HCT116 (cell line): ENCODE results near the gene U2AF2. TPM values are rescaled to one million over a fixed set of nuclear protein-coding genes. Genes with fewer than 3 reads are reported as not detected.
"Not testable (repeated sequence)": the region's sequence is repeated elsewhere in the genome, so short reads cannot be mapped to it uniquely, and the experiment has no call there.

Source experiments
- ATAC-seq: fragments of 200-7000 bp; cut with Tn5 transposase; 2 replicates; pipeline ENCODE4 v1.9.1; 2020; ENCODE audit warnings: mild to moderate bottlenecking, moderate library complexity
- BruUV-seq: library from RNA; stranded (reverse); fragments of 400-500 nt; replicated peaks from 2 replicates; lab custom pipeline; 2021; lab: Mats Ljungman, UMichigan
- CTCF ChIA-PET: fragments of 300-600 bp; sonication (Branson Sonifier 250); formaldehyde crosslinking; loops from one replicate; lab custom pipeline; 2021; ENCODE audit warnings: antibody characterized with exemption; lab: Charles Lee
- POLR2A ChIA-PET: fragments of 300-600, 350-600 bp; sonication (Branson Sonifier 250); formaldehyde crosslinking; loops from one replicate; lab custom pipeline; 2021; ENCODE audit warnings: antibody characterized with exemption; lab: Charles Lee
- RAD21 ChIA-PET, 2 experiments: fragments of 300-600 bp; sonication (Branson Sonifier 250); formaldehyde crosslinking; loops; one replicate each; lab custom pipeline; 2023; ENCODE audit warnings: low total read pairs in 2 of 2; ENCODE audit not compliant: uncharacterized antibody in 2 of 2, unreplicated experiment in 2 of 2, low non-redundant PET in 1 of 2; lab: Charles Lee
- DNase-seq: peaks from one replicate; pipeline ENCODE4 v3.0.0-alpha.2; 2010; ENCODE audit warnings: low read depth, low spot score
- H2AFZ ChIP-seq: fragments of 200-600 bp; shearing (Covaris generic), sonication (generic); 2 replicates; pipeline ENCODE4 v1.6.1; 2017; ENCODE audit warnings: low read depth, mixed run types, mixed read lengths, antibody characterized with exemption, low read length; ENCODE audit not compliant: poor library complexity, severe bottlenecking
- H3K27ac ChIP-seq: 2 replicates; pipeline ENCODE4 v1.5.1; 2012; ENCODE audit warnings: low read depth, low read length
- H3K27me3 ChIP-seq: fragments of 200-600 bp; sonication (generic); 2 replicates; pipeline ENCODE4 v1.6.1; 2016; ENCODE audit warnings: mixed run types, low read length, mixed read lengths; ENCODE audit not compliant: insufficient read depth
- H3K36me3 ChIP-seq, 2 experiments: fragments of 200-500 bp in 1 of 2; fragments of 200-600 bp in 1 of 2; sonication (Bioruptor generic) in 1 of 2; sonication (generic) in 1 of 2; 2 replicates each; pipeline versions ENCODE4 v1.5.1 to v1.6.1; 2014 to 2016; ENCODE audit warnings: low read length in 2 of 2, inconsistent platforms in 1 of 2, mixed read lengths in 1 of 2, mixed run types in 1 of 2; ENCODE audit not compliant: insufficient read depth in 2 of 2, control insufficient read depth in 1 of 2
- H3K4me1 ChIP-seq, 2 experiments: fragments of 200-600 bp in 1 of 2; sonication (generic) in 1 of 2; 2 replicates each; pipeline versions ENCODE4 v1.5.1 to v1.6.1; 2012 to 2017; ENCODE audit warnings: low read length in 2 of 2, inconsistent platforms in 1 of 2, mild to moderate bottlenecking in 1 of 2, mixed read lengths in 1 of 2, mixed run types in 1 of 2, moderate library complexity in 1 of 2; ENCODE audit not compliant: insufficient read depth in 2 of 2, control insufficient read depth in 1 of 2
- H3K4me2 ChIP-seq: fragments of 200-600 bp; sonication (generic); 2 replicates; pipeline ENCODE4 v1.6.1; 2017; ENCODE audit warnings: mixed run types, low read length, mixed read lengths
- H3K4me3 ChIP-seq, 2 experiments: fragments of 200-600 bp in 1 of 2; sonication (generic) in 1 of 2; replicated peaks in 1 of 2; 2 replicates each; pipeline ENCODE4 v1.5.1; 2011 to 2016; ENCODE audit warnings: low read length in 2 of 2, control low read depth in 1 of 2, low read depth in 1 of 2, mild to moderate bottlenecking in 1 of 2, mixed read lengths in 1 of 2, mixed run types in 1 of 2
- H3K79me2 ChIP-seq: fragments of 200-600 bp; sonication (generic); 2 replicates; pipeline ENCODE4 v1.6.1; 2017; ENCODE audit warnings: mild to moderate bottlenecking, mixed run types, low read length, moderate library complexity, mixed read lengths; ENCODE audit not compliant: insufficient read depth
- H3K9ac ChIP-seq: fragments of 200-600 bp; sonication (generic); 2 replicates; pipeline ENCODE4 v1.6.1; 2016; ENCODE audit warnings: low read length, mixed read lengths
- H3K9me2 ChIP-seq: fragments of 200-600 bp; sonication (generic), shearing (Covaris generic); 2 replicates; pipeline ENCODE4 v1.6.1; 2017; ENCODE audit warnings: mixed run types, mild to moderate bottlenecking, moderate library complexity; ENCODE audit not compliant: insufficient read depth
- H3K9me3 ChIP-seq, 2 experiments: fragments of 200-500 bp in 1 of 2; fragments of 200-600 bp in 1 of 2; sonication (Bioruptor generic) in 1 of 2; sonication (generic) in 1 of 2; 2 replicates each; pipeline ENCODE4 v1.6.1; 2014 to 2017; ENCODE audit warnings: low read length in 2 of 2, mixed read lengths in 2 of 2, inconsistent platforms in 1 of 2, low read depth in 1 of 2, mild to moderate bottlenecking in 1 of 2, mixed run types in 1 of 2, moderate library complexity in 1 of 2; ENCODE audit not compliant: control insufficient read depth in 1 of 2, insufficient read depth in 1 of 2
- H4K20me1 ChIP-seq: fragments of 200-600 bp; sonication (generic), shearing (Covaris generic); 2 replicates; pipeline ENCODE4 v1.6.1; 2017; ENCODE audit warnings: mixed run types, mild to moderate bottlenecking, moderate library complexity; ENCODE audit not compliant: insufficient read depth
- ZBTB33 ChIP-seq: IDR thresholded peaks from 2 replicates; pipeline ENCODE4 v1.6.1; 2011; ENCODE audit warnings: mild to moderate bottlenecking, low read length, moderate library complexity; ENCODE audit not compliant: insufficient replicate concordance; ENCODE audit errors: extremely low read depth
- intact Hi-C: fragments of 100-400 bp; cut with micrococcal nuclease; formaldehyde crosslinking; loops from 2 replicates; pipeline ENCODE4 v1.10.0; 2022
- total RNA-seq: library from RNA; stranded (reverse); gene quantifications from one replicate; pipeline ENCODE4 v1.2.1, GENCODE V29; 2021; ENCODE audit not compliant: unreplicated experiment

The U2AF2 gene
- total RNA-seq, 1 experiment from 2014 or later, result 259 TPM

GRCh38 chr19:55717251-55717650 is 62.4 kb downstream of the U2AF2 start:
- BruUV-seq, result no TSS peak
- DNase-seq (no peak), ATAC-seq (no peak)
- intact Hi-C loops, result no loop called here
- H3K4me1 ChIP-seq, result no peaks in the 10 kb centered on the region
- H3K27me3 ChIP-seq, result peaks cover 11% of the 10 kb centered on the region
- 0 out of 4 replicates have a peak, but pooled peaks cover 0 to 4% of the 10 kb centered on the region in 2 experiments for H3K9me3 ChIP-seq
- no peaks in the 10 kb centered on the region for H3K9me2 ChIP-seq
- POLR2A ChIA-PET, result no interaction called here
- H3K4me3 ChIP-seq, result no peak overlapping the region
- H3K36me3 ChIP-seq, result no peaks in the 10 kb centered on the region
- TF ChIP-seq ZBTB33, result no peak
- no peak overlapping the region for H3K4me2 ChIP-seq
- no peak overlapping the region for H3K27ac ChIP-seq
- H2AFZ ChIP-seq, result no peak overlapping the region
- RAD21 ChIA-PET, result no interaction called here
- H3K9ac ChIP-seq, result no peak overlapping the region
- CTCF ChIA-PET, result no interaction called here
- no peaks in the 10 kb centered on the region for H3K79me2 ChIP-seq
- no peaks in the 10 kb centered on the region for H4K20me1 ChIP-seq

- H3K9me2 ChIP-seq, H3K4me3 ChIP-seq, H3K9ac ChIP-seq, H3K36me3 ChIP-seq, H3K27ac ChIP-seq, H3K4me1 ChIP-seq, BruUV-seq, H3K4me2 ChIP-seq, H4K20me1 ChIP-seq, DNase-seq, H3K79me2 ChIP-seq, intact Hi-C loops, POLR2A ChIA-PET, ATAC-seq, H3K9me3 ChIP-seq, H2AFZ ChIP-seq, RAD21 ChIA-PET: not testable (repeated sequence)
- CTCF ChIA-PET, result interaction anchor here (1.7 kb wide), 1 partner anchor 14 kb away, joined by 4 read pairs; no protein-coding TSS in a partner anchor
- H3K27me3 ChIP-seq, result peaks cover 11% of the 10 kb centered on the region
These were observed 63.3 kb downstream of the U2AF2 start for GRCh38 chr19:55717879-55718711.
